SU-DHL-6 (cell line): ENCODE measurements around the gene DENND5B.

Source experiments
- H2AFZ ChIP-seq: fragments of 200-600 bp; sonication (generic); 2 replicates; pipeline ENCODE4 v1.6.1; 2014; ENCODE audit warnings: low read depth, mild to moderate bottlenecking, moderate library complexity, mixed read lengths, antibody characterized with exemption, low read length; ENCODE audit not compliant: severe bottlenecking
- H3F3A ChIP-seq: fragments of 200-600 bp; shearing (Covaris generic); 2 replicates; pipeline ENCODE4 v1.6.0; 2016; ENCODE audit warnings: antibody characterized with exemption, mild to moderate bottlenecking; ENCODE audit not compliant: insufficient read depth
- H3K27ac ChIP-seq: fragments of 200-600 bp; sonication (generic); 2 replicates; pipeline ENCODE4 v1.5.1; 2016; ENCODE audit warnings: low read depth, mild to moderate bottlenecking, low read length, moderate library complexity, mixed read lengths
- H3K27me3 ChIP-seq: fragments of 200-600 bp; sonication (generic), shearing (Covaris generic); 2 replicates; pipeline ENCODE4 v1.6.0; 2014; ENCODE audit warnings: mild to moderate bottlenecking, low read length
- H3K36me3 ChIP-seq: fragments of 200-600 bp; sonication (generic); 2 replicates; pipeline ENCODE4 v1.6.1; 2014; ENCODE audit warnings: mild to moderate bottlenecking, low read length, mixed read lengths
- H3K4me2 ChIP-seq: fragments of 300-600, 200-600 bp; shearing (Covaris generic), sonication (generic); 2 replicates; pipeline ENCODE4 v1.6.0; 2014; ENCODE audit warnings: low read length, low read depth, mild to moderate bottlenecking; ENCODE audit not compliant: poor library complexity, severe bottlenecking
- H3K4me3 ChIP-seq: fragments of 200-600 bp; sonication (generic); 2 replicates; pipeline ENCODE4 v1.5.1; 2014; ENCODE audit warnings: antibody characterized with exemption, low read length, mild to moderate bottlenecking, mixed read lengths; ENCODE audit not compliant: insufficient read depth, poor library complexity, severe bottlenecking
- H3K79me2 ChIP-seq: fragments of 200-600 bp; sonication (generic); 2 replicates; pipeline ENCODE4 v1.6.1; 2014; ENCODE audit warnings: mild to moderate bottlenecking, low read length, moderate library complexity; ENCODE audit not compliant: insufficient read depth
- H3K9ac ChIP-seq: fragments of 200-600 bp; sonication (generic); 2 replicates; pipeline ENCODE4 v1.7.0; 2014; ENCODE audit warnings: mild to moderate bottlenecking, low read length
- H3K9me2 ChIP-seq: fragments of 200-600 bp; sonication (generic); replicated peaks from 2 replicates; pipeline ENCODE4 v1.6.1; 2014; ENCODE audit warnings: low read length; ENCODE audit not compliant: insufficient read depth
- H3K9me3 ChIP-seq: fragments of 200-600 bp; sonication (generic); 2 replicates; pipeline ENCODE4 v1.6.1; 2014; ENCODE audit warnings: low read length, mixed read lengths; ENCODE audit not compliant: insufficient read depth
- H4K20me1 ChIP-seq: fragments of 200-600 bp; sonication (generic); 2 replicates; pipeline ENCODE4 v1.6.1; 2014; ENCODE audit warnings: low read depth, mild to moderate bottlenecking, antibody characterized with exemption, low read length, moderate library complexity, mixed read lengths
- EZH2phosphoT487 ChIP-seq: fragments of 200-600 bp; sonication (generic), shearing (Covaris generic); conservative IDR thresholded peaks from 2 replicates; pipeline ENCODE4 v1.6.1; 2018; ENCODE audit warnings: mild to moderate bottlenecking, antibody characterized with exemption, low read length, moderate library complexity, mixed read lengths
- TF ChIP-seq, protein P1 (sequence below): fragments of 200-600 bp; sonication (generic); IDR thresholded peaks from one replicate; pipeline ENCODE4 v1.5.1; 2017; ENCODE audit warnings: antibody characterized with exemption, mild to moderate bottlenecking, low read length, moderate library complexity; ENCODE audit not compliant: insufficient read depth, poor library complexity, severe bottlenecking

Gene DENND5B

DNA sequence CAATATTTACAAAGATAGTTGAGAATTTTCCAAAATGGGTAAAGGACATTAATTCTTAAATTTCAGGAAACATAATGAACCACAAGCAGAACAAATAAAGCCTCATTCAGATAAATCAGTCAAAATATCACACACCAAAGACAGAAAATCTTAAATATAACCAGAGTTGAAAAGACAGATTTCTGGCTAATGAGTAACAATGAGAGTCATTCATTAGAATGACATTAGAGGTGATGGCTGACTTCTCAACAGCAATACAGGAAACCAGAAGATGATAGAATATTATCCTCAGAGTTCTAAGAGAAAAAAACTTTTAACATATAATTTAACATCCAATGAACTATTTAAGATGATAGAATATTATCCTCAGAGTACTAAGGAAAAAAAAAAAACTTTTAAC, 124.2 kb downstream of the DENND5B start:
- Histone ChIP-seq H2AFZ (no peak overlapping the region), H3K9me3 (no peaks in the 10 kb centered on the region), H4K20me1 (no peaks in the 10 kb centered on the region), H3K79me2 (no peaks in the 10 kb centered on the region), H3K4me3 (no peak overlapping the region), H3K27me3 (no peaks in the 10 kb centered on the region), H3K27ac (no peak overlapping the region), H3K36me3 (no peaks in the 10 kb centered on the region), H3K9me2 (no peaks in the 10 kb centered on the region), H3K4me2 (no peak overlapping the region), H3K9ac (no peak overlapping the region), H3F3A (0 out of 2 replicates have a peak, but pooled peaks cover 6% of the 10 kb centered on the region)
- no peak for TF ChIP-seq EZH2phosphoT487
- TF ChIP-seq, protein P1, sequence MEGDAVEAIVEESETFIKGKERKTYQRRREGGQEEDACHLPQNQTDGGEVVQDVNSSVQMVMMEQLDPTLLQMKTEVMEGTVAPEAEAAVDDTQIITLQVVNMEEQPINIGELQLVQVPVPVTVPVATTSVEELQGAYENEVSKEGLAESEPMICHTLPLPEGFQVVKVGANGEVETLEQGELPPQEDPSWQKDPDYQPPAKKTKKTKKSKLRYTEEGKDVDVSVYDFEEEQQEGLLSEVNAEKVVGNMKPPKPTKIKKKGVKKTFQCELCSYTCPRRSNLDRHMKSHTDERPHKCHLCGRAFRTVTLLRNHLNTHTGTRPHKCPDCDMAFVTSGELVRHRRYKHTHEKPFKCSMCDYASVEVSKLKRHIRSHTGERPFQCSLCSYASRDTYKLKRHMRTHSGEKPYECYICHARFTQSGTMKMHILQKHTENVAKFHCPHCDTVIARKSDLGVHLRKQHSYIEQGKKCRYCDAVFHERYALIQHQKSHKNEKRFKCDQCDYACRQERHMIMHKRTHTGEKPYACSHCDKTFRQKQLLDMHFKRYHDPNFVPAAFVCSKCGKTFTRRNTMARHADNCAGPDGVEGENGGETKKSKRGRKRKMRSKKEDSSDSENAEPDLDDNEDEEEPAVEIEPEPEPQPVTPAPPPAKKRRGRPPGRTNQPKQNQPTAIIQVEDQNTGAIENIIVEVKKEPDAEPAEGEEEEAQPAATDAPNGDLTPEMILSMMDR: no peak

DNA sequence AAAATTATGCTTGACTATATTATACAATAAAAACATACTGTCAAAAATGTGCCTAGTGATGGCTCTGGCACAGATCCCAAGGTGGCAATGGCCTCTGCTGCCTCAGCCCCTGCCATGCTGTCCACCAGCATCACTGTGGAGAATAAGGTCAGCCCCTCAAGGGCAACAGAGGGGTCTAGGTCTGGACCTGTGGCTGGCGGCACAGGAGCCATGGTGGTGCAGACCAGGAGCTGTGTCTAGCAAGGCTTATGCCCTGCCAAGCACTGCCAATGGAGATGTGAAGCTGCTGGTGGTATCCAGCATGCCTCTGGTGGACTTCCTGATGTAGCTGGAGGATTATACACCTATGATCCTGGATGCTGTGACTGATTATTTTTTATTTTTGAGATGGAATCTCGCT, 125.9 kb downstream of the DENND5B start:
- no peak overlapping the region for H2AFZ ChIP-seq
- H4K20me1 ChIP-seq: no peaks in the 10 kb centered on the region
- H3K79me2 ChIP-seq: no peaks in the 10 kb centered on the region
- no peak overlapping the region for H3K4me3 ChIP-seq
- no peak overlapping the region for H3K4me2 ChIP-seq
- TF ChIP-seq EZH2phosphoT487: no peak
- TF ChIP-seq, protein P1: no peak
- 0 out of 2 replicates have a peak, but pooled peaks cover 6% of the 10 kb centered on the region for H3F3A ChIP-seq
- no peak overlapping the region for H3K9ac ChIP-seq
- H3K36me3 ChIP-seq: no peaks in the 10 kb centered on the region
- H3K27me3 ChIP-seq: no peaks in the 10 kb centered on the region
- H3K9me3 ChIP-seq: no peaks in the 10 kb centered on the region
- H3K9me2 ChIP-seq: no peaks in the 10 kb centered on the region
- no peak overlapping the region for H3K27ac ChIP-seq

DNA sequence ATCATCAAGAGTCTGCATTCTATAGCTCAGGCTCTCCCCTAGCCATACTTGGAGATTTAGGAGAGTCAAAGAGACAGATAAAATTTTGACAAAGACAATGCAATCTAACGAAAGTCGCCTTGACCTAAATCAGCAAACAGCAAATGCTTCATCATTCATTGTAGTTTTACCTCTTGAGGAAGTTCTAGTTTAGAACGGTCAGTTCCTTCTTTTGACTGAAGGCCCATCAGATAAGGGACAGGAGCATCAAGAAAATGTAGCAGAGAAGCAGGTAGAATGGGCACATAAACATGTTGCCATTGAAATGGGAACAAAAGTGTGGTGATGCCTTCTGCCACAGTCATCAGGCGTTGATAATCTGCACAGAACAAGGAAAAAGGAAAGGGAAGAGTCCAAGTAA, 130.9 kb downstream of the DENND5B start:
- no peak overlapping the region for H3K27ac ChIP-seq
- no peak overlapping the region for H3K9ac ChIP-seq
- no peaks in the 10 kb centered on the region for H3F3A ChIP-seq
- no peak overlapping the region for H3K4me2 ChIP-seq
- TF ChIP-seq EZH2phosphoT487: no peak
- TF ChIP-seq, protein P1: no peak
- H3K9me3 ChIP-seq: no peaks in the 10 kb centered on the region
- no peaks in the 10 kb centered on the region for H3K79me2 ChIP-seq
- H2AFZ ChIP-seq: no peak overlapping the region
- no peak overlapping the region for H3K4me3 ChIP-seq
- H4K20me1 ChIP-seq: no peaks in the 10 kb centered on the region
- no peaks in the 10 kb centered on the region for H3K36me3 ChIP-seq
- H3K27me3 ChIP-seq: no peaks in the 10 kb centered on the region
- H3K9me2 ChIP-seq: no peaks in the 10 kb centered on the region
